GM18867 (cell line): ENCODE results near the gene HHLA2.

Experiments
- ATAC-seq: cut with Tn5 transposase; IDR thresholded peaks from one replicate; pipeline ENCODE4 v1.9.1; 2021; ENCODE audit warnings: mild to moderate bottlenecking, moderate library complexity; ENCODE audit not compliant: unreplicated experiment

The HHLA2 gene

GRCh38 chr3:108416111-108416869 lies 119.9 kb downstream of the HHLA2 start:
- no peak for ATAC-seq

GRCh38 chr3:108420926-108421325 lies 124.6 kb downstream of the HHLA2 start:
- no peak for ATAC-seq
